G401 (cell line): ENCODE data around the gene TXNDC5. TPM values are rescaled to one million over a fixed set of nuclear protein-coding genes. Genes with fewer than 3 reads are reported as not detected.

Experiments used
- total RNA-seq: library from RNA; depleted of rRNA; stranded (reverse); fragments of >200 nt; shearing (Covaris generic); gene quantifications from 2 replicates; pipeline ENCODE4 v1.2.3, GENCODE V29; 2014; rRNA removed

Gene TXNDC5
- total RNA-seq, 1 experiment from 2014 or later, result 311 TPM

Other genes starting within 250 kb of the TXNDC5 start
- 5.5 and 13.4 TPM in 2 replicates for gene BMP6, start 184.7 kb downstream of the TXNDC5 start, total RNA-seq
- gene BLOC1S5, start 153.6 kb upstream of the TXNDC5 start, total RNA-seq, result 18.5 and 40.9 TPM in 2 replicates
- 162 and 198 TPM in 2 replicates for gene EEF1E1, start 191.8 kb upstream of the TXNDC5 start, total RNA-seq